ENCODE results near the gene PRRT2. TPM values are rescaled to one million over a fixed set of nuclear protein-coding genes. Genes with fewer than 3 reads are reported as not detected.
A peak's percentile ranks its signal among the peaks of the same experiment; 100 is the strongest.

Gene PRRT2
- total RNA-seq, 1 experiment from 2014 or later = 0.42 TPM

DNA sequence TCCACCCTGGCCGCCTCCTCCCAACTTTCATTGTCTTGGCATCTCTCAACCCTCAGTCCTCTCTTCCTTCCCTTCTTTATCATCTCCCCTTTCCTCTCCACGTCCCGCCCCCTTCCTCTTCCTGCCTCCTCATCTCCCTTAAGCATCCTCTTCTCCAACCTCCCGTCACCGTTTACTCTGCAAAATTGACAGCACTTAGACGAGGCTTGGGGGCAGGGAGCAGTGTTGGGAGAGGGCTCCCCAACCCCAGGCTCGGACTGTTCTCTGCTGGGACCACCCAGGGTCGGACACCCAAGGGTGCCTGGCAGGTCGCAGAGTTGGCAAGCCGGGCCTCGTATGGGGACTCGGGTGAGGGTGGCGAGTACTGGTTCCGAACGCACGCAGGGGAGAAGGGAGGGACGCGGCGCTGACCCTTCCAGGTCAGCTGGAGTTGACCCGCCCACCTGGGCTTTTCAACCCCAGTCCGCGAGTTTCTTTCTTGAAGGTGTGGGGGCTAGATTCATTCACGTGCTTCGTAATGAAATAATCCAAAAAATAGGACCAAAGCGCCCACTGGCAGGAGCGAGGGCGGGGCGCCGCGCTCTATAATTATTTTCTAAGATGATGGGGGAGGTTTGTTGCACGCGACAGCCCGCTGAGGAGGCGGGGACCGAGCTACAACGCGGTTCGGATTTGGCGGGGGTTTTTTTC, 3.2 kb downstream of the PRRT2 start:
- Mint-ChIP-seq H3K4me3 (ENCODE audit: unreplicated experiment) (peak overlapping the region; percentile 89), H3K4me1 (ENCODE audit: insufficient read depth, unreplicated experiment) (peaks cover 47% of the 10 kb centered on the region), H3K27ac (ENCODE audit: low read depth, unreplicated experiment) (peak overlapping the region; percentile 94), H3K9me3 (ENCODE audit: unreplicated experiment) (no peaks in the 10 kb centered on the region), H3K27me3 (ENCODE audit: insufficient read depth, unreplicated experiment) (no peaks in the 10 kb centered on the region), H3K36me3 (ENCODE audit: insufficient read depth, unreplicated experiment) (peaks cover 31% of the 10 kb centered on the region)
- no peak for DNase-seq (ENCODE audit: unreplicated experiment)
- BruUV-seq (replicated peaks) = no TSS peak
- TF ChIP-seq, protein P1, sequence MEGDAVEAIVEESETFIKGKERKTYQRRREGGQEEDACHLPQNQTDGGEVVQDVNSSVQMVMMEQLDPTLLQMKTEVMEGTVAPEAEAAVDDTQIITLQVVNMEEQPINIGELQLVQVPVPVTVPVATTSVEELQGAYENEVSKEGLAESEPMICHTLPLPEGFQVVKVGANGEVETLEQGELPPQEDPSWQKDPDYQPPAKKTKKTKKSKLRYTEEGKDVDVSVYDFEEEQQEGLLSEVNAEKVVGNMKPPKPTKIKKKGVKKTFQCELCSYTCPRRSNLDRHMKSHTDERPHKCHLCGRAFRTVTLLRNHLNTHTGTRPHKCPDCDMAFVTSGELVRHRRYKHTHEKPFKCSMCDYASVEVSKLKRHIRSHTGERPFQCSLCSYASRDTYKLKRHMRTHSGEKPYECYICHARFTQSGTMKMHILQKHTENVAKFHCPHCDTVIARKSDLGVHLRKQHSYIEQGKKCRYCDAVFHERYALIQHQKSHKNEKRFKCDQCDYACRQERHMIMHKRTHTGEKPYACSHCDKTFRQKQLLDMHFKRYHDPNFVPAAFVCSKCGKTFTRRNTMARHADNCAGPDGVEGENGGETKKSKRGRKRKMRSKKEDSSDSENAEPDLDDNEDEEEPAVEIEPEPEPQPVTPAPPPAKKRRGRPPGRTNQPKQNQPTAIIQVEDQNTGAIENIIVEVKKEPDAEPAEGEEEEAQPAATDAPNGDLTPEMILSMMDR (IDR thresholded peaks at IDR 0.05; ENCODE audit: unreplicated experiment) = no peak
- ChIA-PET POLR2A (interaction anchor here (0.5 to 7.9 kb wide), 16 partner anchors 8 to 843 kb away, joined by 3 to 120 read pairs (median 4); partner anchors contain the start of genes ASPHD1, FBRS, HIRIP3 and KCTD13), CTCF (interaction anchor here (0.7 to 5.9 kb wide), 8 partner anchors 7 to 182 kb away, joined by 3 to 50 read pairs (median 4); partner anchors contain the start of gene MAZ)
- intact Hi-C loops (cut with micrococcal nuclease) = no loop called here

DNA sequence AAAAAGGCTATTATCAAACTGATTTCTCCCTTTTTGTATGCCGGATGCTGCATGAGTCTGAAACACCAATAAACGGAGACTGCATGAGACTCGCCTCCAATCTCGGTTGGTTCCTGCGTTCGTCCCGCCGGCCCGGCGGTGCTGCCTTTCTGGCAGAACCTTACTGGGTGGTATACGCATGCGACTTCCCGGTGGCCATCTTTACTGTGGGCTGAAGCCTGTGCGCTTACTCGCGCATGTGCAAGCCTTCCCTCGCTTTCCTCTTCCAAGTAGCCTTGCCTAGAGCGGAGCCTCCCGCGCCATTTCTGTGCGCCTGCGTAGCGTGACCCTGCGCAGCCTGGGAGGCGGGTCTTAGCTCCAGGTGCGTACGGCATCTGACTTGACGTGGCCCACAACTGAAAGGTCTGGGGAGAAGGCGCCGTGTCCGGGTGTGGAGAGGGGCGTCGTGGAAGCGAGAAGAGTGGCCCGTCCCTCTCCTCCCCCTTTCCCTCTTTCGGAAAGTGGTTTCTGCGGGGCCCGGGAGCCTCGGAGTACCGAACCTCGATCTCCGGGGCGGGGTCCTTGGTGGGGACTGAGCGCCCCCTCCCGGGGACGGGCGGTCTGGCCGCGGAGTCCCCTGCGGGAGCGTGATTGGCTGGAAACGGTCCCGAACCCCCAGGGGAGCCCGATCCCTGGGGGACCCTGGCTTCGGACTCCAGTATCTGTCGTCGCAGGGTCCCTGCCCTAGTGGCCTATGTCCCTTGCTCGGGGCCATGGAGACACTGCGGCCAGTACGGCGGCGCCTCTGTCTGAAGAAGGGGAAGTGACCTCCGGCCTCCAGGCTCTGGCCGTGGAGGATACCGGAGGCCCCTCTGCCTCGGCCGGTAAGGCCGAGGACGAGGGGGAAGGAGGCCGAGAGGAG, 4.0 kb downstream of the PRRT2 start, which contains the start of gene PAGR1:
Gene PAGR1, plus strand, starts transcription at position 360 of the 901 bp plus-strand sequence. Its CDS starts 374 bp downstream, at position 734.
- ChIA-PET CTCF (interaction anchor here (0.6 to 5.9 kb wide), 14 partner anchors 8 to 237 kb away, joined by 3 to 50 read pairs (median 4); partner anchors contain the start of gene MAZ), POLR2A (interaction anchor here (0.5 to 7.9 kb wide), 21 partner anchors 8 to 842 kb away, joined by 3 to 120 read pairs (median 4); partner anchors contain the start of genes ASPHD1, FBRS, HIRIP3 and KCTD13)
- H3K4me1 Mint-ChIP-seq (ENCODE audit: insufficient read depth, unreplicated experiment) = peaks cover 38% of the 10 kb centered on the region
- BruUV-seq (replicated peaks) = TSS peak; percentile 22
- intact Hi-C loops (cut with micrococcal nuclease) = loop anchor here (1.0 to 2.0 kb wide), 2 partner anchors 26 to 115 kb away; partner anchors contain the start of gene KIF22
- peak within 1 kb of the TSS; percentile 94 for H3K27ac Mint-ChIP-seq (ENCODE audit: low read depth, unreplicated experiment)
- TF ChIP-seq, protein P1 (IDR thresholded peaks at IDR 0.05; ENCODE audit: unreplicated experiment) = peak; percentile 94
- DNase-seq (ENCODE audit: unreplicated experiment) = peak; percentile 98
- H3K4me3 Mint-ChIP-seq (ENCODE audit: unreplicated experiment) = peak within 1 kb of the TSS; percentile 89
- H3K27me3 Mint-ChIP-seq (ENCODE audit: insufficient read depth, unreplicated experiment) = no peaks in the 10 kb centered on the region
- peaks cover 30% of the 10 kb centered on the region for H3K36me3 Mint-ChIP-seq (ENCODE audit: insufficient read depth, unreplicated experiment)
- H3K9me3 Mint-ChIP-seq (ENCODE audit: unreplicated experiment) = no peaks in the 10 kb centered on the region

DNA sequence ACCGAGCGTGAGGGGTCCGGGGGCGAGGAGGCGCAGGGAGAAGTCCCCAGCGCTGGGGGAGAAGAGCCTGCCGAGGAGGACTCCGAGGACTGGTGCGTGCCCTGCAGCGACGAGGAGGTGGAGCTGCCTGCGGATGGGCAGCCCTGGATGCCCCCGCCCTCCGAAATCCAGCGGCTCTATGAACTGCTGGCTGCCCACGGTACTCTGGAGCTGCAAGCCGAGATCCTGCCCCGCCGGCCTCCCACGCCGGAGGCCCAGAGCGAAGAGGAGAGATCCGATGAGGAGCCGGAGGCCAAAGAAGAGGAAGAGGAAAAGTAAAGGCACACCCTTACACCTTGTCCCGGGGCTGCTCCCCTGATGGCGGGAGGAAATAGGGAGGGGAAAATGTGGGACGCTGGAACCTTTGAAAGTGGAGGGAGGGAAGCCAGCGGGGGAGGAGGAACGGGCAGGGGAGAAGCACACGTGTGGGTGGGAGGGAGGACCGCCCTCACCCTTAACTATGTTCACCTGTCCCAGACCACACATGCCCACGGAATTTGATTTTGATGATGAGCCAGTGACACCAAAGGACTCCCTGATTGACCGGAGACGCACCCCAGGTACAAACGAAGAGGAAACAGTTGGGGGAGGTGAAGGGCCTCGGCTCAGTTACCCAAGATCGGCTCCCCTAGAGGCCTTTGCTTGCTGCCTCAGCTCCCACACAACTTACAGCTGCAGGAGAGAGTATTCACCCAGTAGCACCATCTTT, 4.9 kb downstream of the PRRT2 start:
- H3K27me3 Mint-ChIP-seq (ENCODE audit: insufficient read depth, unreplicated experiment) = no peaks in the 10 kb centered on the region
- peak overlapping the region; percentile 94 for H3K27ac Mint-ChIP-seq (ENCODE audit: low read depth, unreplicated experiment)
- no peaks in the 10 kb centered on the region for H3K9me3 Mint-ChIP-seq (ENCODE audit: unreplicated experiment)
- peak overlapping the region; percentile 89 for H3K4me3 Mint-ChIP-seq (ENCODE audit: unreplicated experiment)
- peaks cover 30% of the 10 kb centered on the region for H3K36me3 Mint-ChIP-seq (ENCODE audit: insufficient read depth, unreplicated experiment)
- H3K4me1 Mint-ChIP-seq (ENCODE audit: insufficient read depth, unreplicated experiment) = peaks cover 31% of the 10 kb centered on the region
- ChIA-PET POLR2A (interaction anchor here (0.7 to 7.9 kb wide), 12 partner anchors 7 to 601 kb away, joined by 3 to 120 read pairs (median 6); partner anchors contain the start of genes ALDOA, HIRIP3, KIF22 and MAZ), CTCF (interaction anchor here (0.6 to 5.9 kb wide), 16 partner anchors 9 to 989 kb away, joined by 3 to 50 read pairs (median 4); partner anchors contain the start of gene MAZ)
- TF ChIP-seq, protein P1 (IDR thresholded peaks at IDR 0.05; ENCODE audit: unreplicated experiment) = no peak
- no TSS peak for BruUV-seq (replicated peaks)
- peak; percentile 64 for DNase-seq (ENCODE audit: unreplicated experiment)
- intact Hi-C loops (cut with micrococcal nuclease) = loop anchor here (1.0 to 2.0 kb wide), 2 partner anchors 27 to 116 kb away; partner anchors contain the start of gene KIF22

All from MCF 10A (cell line).